GM21360 (cell line): ENCODE results near the gene ALDOC.

ENCODE experiments used
- ATAC-seq: cut with Tn5 transposase; IDR thresholded peaks from one replicate; pipeline ENCODE4 v1.9.1; 2021; ENCODE audit warnings: mild to moderate bottlenecking, moderate library complexity; ENCODE audit not compliant: unreplicated experiment

The ALDOC gene

DNA sequence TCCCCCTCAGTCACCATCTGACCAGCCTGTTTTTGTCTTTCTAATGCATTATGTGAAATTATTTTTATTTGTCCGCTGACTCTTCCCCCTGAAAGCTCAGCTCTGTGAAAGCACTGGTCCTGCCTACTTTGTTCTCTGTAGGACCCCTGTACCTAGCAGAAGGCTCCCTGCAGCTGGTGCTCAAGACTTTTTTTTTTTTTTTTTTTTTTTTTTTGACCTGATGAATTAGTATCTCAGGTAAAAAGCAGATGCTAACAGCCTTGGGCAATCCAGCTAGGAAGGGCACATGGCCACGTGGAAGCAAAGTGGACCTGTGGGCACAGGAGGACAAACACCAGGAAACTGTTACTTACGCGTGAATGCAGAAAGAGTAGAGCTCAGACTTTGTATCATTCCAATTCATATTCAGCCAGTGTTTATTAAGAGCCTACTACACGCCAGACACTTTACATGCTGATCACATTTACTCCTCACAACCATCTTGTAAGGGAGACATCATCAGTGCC lies 23.6 kb downstream of the ALDOC start:
- ATAC-seq, result no peak

DNA sequence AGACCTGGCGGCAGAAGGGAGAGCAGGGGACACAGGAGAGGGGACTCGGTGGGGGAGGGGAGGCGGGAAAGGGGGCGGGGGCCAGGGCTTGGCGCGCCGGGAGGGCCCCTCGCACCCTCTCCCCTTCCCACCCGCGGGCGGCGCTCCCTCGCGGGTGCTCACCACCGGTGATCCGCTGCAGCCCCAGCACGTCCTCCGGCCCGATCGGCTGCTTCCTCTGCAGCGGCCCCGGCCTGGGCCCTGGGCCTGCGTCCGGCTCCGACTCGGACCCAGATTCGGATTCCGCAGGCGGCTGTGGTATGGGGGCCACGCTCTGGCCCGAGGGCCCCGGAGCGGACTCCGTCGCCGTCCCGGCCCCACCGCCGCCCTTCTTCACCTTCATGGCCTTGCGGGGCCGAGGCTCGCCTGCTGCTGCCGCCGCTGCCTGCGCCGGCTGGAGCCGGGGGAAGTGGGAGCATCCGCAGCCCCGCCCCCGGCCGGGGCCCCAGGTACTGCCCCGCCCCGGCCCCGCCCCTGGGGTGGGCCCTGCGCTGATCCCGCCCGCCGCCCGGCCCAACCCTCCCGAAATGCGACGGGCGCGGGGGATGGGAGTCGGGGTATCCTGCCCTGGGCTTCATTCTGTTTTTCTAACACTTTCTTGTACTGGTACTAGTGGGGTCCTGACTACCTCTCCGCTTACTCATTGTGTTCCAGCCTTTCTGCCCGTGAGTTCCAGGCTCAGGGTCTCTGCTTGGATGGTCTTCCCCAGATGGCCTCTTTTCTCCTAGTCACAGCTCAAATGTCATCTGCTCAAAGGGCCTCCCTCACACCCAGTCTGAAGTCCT lies 24.3 kb downstream of the ALDOC start, which contains the start of gene UNC119:
UNC119 (minus strand) TSS at position 449 of the 824 bp plus-strand sequence; CDS start at position 382, 67 bp downstream.
- ATAC-seq, result peak; percentile 50

DNA sequence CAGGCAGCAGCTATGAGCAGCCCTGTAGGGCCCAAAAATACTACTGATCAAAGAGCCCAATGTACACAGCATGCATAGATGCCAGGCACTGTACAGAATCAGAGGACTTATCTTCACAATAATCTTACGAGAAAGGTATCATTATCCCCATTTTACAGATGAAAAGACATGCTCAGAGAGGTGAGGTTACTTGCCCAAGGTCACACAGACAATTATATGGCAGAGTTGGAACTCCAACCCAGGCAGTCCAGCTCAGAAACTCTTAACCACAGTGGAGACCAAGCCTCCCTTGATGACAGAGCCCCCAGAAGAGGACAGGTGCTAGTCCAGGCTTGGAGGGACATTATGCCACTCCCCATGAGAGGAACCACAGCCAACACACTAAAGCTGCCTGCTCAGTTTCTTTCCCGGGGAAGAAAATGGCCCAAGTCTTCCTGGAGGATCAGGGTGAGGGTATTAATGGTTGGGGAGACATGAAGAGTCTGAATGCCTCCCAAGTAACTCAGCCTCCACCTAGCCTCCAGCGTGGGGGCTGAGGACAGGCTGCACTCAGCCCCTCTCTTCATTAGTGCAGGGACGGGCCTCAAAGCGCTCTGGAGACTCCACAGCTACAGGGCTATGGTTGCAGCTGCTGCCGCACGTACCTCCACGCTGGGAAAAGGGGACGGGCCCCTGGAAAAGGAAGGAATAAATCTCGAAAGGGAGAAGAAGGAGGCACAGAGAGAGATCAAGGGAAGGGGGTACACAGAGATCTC lies 25.1 kb downstream of the ALDOC start:
- no peak for ATAC-seq

DNA sequence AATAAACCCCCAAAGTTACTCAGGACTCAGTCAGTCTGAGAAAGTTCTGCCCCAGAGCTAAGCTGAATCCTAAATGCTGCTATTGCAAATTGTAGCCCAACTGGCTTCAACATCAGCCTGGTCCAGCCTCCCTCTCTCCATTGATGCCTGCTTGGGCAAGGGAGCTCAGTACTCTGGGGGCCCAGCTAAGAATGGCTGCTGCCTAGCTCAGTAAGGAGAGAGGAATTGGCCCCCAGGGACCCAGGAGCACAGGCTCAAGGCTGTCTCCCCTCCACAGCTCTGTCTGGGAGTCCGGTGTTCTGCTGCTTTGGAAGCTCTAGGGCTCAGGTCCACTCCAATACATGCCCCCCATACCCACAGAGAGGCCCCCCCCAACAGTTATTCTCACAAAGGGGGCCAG lies 25.8 kb downstream of the ALDOC start:
- no peak for ATAC-seq

DNA sequence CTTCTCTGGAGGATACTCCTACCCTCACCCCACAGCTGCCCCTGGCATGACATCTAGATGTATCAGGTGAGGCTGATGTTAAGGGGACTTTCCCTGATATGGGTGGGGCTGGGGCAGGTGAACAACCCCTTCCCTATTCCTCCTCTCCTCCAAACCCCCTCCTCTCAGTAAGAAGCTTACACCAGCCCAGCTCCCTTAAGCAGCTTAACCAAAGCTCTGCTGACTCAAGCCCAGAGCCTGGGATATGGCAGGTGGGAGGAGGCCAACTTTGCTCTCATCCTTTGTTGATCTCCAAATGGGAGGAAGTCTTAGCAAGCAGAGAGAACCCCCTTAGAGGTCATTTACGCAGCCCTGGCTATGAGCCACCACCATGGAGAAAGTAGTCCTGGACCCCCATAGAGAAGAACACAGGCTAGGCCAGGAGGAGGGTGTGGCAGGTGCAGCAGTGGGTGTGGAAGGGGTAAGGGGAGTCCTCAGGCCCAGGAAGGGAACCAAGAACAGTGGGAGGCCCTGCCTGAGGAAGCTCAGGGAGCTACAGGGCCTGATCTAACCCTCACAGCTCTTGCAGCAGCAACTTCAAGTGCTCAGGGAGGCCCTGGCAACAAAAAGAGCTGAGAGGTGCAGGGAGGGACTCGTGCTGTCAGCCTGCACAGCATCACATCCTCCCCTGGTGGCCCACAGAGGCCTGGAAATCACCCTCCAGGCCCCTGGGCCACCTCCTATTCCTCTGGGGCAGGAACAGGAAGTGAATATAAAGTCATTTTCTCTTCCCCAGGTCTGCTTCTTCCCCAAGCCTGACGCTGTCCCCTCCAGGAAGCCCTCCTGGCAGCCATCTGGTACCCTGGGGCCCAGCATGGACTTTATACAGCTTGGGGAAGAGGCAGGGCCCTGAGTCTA lies 27.2 kb downstream of the ALDOC start:
- ATAC-seq, result peak; percentile 37

DNA sequence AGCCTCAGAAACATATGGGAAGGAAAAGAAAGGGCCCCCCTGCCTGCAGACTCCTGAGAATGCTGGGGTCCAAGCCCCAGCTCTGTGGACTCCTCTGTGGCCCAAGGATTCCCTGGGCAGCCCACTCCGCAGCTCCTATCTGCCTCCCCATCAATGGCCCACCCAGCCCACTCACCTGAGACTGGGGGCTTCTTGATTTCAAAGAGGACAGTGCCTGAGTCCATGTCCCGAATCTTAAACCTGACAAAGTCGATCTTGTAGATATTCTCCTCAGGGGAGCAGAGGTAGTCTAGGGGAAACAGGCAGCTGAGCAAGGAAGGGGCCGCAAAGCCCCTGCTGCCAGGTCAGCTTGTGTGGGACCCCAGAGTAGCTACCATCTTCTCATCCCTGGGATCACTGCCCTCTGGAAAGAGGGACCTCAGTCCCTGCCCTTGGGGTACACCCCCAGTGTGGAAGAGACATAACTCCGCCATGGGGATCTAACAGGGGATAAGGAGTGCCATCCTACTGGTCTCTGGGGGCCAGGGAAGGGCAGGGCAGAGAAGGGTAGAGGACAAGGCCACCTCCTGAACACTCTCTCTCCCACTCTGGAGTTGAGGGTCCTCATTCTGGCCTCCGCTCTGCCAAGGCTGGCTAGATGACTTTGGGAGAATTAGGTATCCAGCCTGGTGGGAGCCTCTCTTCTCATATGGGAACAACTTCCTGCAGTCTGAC lies 28.1 kb downstream of the ALDOC start:
- no peak for ATAC-seq

DNA sequence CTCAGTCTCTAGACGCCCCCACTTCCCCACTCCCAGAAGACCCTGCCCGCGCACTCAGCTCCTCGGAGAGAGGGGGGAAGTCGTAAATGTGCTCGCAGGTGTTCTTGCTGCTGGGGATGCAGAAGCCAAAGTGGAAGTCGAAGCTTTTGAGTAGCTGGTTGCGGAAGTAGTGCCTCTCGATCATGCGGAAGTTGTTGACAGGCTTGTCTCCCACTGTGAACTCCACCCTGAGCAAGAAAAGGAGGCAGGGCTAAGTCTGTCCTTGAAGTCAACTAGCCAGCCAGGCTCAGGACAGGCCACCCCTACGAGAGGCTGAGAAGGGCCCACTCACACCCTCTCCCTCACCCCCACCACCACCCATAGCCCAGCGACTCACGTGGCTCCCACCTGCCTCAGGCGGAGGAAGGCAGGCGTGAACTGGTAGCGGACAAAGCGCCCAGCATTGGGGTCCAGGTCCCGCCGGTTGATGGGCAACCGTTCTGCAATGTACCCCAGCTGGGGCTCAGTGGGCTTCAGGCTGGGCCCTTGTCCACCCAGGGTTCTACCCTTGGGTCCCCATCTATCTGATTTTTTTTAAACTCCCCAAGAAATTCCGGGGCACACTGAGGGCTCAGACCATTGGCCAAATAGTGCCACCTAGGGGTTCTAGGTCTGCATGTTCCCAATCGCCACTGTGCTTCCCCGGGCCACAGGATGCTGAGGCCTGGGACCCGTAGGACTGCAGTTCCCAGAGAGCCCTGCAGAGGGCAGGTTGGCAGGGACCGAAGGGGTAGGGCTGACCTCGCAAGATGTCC lies 28.9 kb downstream of the ALDOC start:
- ATAC-seq, result no peak

DNA sequence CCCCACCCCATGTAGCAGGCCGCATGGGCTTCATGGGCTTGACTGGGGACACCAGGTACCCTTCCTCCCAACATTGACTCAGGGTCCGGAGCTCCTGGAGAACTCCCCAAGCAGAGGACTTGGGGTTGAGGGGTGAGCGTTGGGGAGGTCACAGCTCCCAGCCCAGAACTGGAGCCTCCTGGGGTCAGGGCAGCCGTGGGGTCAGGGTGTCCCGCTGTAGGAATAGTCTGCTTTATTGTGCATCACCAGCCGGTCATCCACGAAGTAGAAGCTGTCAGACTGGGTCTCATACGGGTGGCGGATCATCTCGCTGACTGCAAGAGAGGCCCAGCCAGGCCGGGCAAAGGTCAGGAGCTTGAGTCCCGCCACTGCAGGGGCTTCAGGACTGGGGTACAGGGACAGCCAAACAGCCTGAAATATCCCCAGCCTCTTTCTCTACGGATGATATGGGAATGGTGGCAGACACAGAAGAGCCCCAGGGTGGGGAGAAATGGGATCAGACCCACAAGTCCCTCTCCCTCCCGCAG lies 29.5 kb downstream of the ALDOC start:
- ATAC-seq, result no peak

DNA sequence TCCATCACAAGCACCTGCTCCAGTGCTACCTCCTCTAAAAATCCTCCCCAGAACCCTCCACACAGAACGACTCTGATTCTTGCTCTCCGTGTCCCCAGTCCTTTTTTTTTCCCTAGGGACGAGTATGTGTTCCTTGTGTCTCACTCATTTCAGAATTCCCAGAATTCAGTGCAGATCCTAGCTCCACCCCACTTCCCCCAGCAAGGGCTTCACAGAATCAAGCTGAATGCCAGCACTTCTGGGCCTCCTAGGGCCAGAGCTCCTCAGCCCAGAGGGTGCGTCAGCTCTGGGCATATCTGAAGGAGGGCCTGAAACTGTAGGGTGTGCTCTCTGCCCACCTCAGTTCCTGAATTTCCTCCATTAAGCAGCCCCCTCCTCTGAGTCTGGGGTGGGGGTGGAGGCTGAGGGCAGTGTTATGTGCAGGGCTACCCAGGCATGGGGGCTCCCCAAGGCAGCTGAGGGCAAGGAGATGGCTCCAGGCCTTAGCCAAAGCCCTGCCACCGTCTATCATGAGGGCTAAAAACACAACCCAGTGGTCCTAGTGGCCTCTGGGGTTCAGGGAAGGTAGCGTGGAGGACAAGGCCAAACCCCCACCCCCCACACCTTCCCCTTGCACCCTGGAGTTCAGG lies 30.8 kb downstream of the ALDOC start:
- no peak for ATAC-seq

DNA sequence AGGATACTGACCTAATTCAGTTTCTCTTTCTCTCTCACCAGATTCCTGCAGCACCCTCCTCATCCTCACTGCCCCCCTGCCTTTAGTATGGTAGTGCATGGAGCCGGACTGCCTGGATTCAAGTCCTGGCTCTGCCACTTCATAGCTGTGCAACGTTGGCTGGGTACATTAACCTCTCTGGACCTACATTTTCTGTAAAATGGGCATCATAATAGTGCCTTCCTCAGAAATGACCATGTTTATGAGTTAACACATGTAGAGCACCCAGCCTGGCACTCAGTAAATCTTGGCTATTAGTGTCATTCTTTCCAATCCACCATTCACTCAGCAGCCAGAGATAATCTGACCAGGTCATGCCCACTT lies 31.6 kb downstream of the ALDOC start:
- no peak for ATAC-seq

DNA sequence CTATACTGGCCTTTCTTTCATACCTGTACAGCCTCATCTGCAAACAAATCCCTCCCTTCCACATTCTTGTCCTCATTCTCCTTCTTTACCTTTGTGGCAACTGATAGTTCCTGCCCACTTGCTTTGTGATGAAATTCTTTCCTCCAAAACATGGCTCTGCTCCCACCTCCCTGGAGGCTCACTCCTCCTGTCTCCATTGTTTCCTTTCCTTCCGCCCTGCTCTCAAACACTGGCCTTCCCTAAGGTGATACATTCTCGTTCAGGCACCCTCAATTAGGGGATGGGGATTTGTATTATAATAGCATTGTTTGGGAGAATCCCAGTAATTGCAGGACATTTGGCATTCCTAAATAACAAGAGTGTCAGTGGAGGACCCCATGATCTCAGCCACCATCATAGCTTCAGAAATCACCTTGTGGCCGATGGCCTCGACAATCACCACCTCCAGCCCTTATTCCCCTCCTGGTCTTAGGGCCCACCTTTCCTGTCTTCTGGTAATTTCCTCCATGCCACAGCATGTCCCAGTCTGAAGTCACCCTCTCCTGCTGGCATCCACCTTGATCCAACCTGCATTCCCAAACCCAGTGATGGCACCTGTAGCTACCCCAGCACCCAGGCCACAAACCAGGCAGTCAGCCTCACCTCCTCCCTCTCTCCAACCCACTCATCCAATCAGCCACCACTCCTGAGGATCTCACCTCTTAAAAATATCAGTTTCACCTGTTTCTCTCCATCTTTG lies 32.1 kb downstream of the ALDOC start:
- no peak for ATAC-seq

DNA sequence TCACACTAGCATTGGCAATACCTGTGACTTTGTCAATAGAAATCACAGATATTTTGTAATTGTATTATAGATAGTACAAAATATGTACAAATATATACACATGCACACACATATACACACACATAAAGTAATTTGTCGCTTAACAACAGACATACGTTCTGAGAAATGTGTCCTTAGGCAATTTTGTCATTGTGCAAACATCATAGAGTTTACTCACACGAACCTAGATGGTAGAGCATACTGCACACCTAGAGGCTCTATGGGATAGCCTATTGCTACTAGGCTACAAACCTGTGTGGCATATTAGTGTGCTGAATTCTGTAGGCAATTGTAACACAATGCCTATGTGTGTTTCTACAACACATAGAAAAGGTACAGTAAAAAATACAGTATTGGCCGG lies 35.3 kb downstream of the ALDOC start:
- no peak for ATAC-seq

DNA sequence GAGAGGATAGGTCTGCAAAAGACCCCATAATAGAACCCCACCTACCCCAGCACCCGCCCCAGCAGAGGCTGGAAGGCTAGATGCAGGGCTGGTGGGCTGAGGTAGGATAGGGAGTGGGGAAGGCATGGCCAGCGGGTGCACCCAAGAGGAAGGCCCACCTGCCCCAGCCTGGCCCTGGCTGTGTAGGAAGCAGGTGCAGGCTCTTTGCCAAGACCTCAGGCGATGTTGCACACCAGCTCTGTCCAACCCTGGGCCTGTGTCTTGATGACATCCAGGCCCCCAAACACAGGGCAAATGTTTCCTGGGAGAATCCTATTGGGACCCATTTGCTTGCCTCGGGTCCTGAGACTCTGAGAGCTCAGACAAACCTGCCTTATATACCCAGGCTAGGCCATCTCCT lies 36.5 kb downstream of the ALDOC start:
- ATAC-seq, result no peak

DNA sequence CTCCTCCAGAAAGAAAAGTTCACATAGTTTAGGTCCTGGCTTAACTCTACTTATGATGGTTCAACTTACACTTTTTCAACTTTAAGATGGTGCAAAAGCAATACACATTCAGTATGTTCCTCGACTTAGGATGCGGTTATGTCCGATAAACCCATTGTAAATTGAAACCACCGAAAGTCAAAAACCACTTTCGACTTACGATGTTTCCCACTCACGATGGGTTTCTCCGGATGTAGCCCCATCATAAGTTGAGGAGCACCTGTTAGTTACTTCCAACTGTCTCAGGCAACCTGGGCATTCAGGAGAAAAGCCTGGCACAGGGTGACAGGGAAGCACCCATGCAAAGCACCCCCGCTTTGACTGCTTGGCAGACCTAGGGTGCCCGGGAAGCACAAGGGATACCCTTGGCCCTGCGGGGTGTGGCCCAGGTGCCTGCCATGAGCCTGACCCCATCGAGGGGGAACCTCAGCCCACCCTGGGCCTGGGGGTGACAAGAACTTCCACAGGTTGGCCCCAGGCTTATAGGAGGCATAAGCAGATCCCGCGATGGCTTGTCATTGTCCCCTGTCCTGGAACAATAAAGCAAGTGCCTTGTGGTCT lies 38.3 kb downstream of the ALDOC start:
- no peak for ATAC-seq

DNA sequence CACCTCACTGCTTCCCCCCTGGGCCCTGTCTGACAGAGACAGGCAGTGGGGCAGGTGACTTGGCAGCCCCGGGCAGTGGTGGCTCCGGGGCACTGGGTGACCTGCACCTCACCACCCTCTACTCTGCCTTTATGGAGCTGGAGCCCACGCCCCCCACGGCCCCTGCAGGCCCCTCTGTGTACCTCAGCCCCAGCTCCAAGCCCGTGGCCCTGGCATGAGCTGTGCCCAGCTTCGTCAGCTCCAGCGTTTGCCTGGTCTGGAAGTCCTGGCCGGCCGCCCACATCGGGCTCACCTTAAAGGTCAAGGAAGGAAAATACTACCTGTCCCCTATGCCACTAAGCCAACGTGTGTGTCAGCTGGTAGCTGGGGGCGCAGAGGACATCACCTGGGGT lies 39.5 kb downstream of the ALDOC start:
- no peak for ATAC-seq

DNA sequence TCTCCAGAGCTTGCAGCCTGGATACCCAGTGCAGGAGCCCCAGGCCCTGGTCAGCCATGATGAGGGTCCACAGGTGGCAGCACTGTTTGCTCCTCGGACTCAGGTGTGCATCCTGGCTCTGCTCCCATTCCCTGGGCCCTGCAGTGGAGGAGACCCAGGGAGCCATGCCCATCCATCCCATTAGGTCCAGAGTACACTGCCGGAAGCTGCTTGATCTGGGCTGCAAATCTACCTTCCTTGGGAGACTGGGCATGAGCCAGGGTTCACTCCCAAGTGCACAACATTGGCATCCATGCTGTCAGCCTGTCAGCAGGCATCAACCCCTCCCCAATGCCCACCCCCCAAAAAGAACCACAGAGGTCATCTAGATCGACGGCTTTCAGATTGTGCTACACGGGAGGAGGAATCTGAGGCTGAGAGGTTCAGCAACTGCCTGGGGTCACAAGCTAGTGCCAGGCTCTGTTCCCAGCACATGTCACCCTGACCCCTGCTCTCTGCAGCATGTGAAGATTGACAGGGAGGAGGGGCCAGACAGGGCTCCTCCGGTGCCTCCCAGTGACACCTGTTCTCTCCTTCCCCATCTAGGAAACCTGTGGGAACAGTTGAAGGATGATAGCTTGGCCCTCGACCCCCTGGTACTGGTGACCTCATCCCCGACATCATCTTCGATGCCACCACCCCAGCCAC lies 40.0 kb downstream of the ALDOC start:
- ATAC-seq, result no peak

DNA sequence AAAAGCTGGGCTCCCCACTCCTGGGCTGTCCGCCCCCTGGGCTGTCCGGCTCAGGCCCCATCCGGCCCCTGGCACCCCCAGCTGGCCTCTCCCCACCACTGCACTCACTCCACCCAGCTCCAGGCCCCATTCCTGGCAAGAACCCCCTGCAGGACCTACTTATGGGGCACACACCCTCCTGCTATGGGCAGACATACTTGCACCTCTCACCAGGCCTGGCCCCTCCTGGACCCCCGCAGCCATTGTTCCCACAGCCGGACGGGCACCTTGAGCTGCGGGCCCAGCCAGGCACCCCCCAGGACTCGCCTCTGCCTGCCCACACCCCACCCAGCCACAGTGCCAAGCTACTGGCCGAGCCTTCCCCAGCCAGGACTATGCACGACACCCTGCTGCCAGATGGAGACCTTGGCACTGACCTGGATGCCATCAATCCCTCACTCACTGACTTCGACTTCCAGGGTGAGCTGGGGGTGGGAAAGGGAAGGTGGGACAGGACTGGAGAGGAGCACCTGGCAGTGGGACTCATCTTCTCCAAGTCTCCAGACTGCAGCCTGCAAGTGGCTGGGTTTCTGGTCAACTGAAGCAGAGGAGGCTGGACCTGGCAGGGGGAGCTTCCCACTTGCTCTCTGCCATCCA lies 41.8 kb downstream of the ALDOC start:
- ATAC-seq, result no peak
